22Rv1 (cell line): ENCODE results near the gene SLC25A15.

Experiments used
- ZFX ChIP-seq: fragments of 450-650 bp; IDR thresholded peaks from 2 replicates; pipeline ENCODE4 v1.6.1; 2017; ENCODE audit warnings: antibody characterized with exemption, borderline replicate concordance
- TF ChIP-seq, protein P1 (sequence below): fragments of 450-650 bp; IDR thresholded peaks from 2 replicates; pipeline ENCODE4 v1.5.1; 2017; ENCODE audit warnings: mild to moderate bottlenecking

DNA sequence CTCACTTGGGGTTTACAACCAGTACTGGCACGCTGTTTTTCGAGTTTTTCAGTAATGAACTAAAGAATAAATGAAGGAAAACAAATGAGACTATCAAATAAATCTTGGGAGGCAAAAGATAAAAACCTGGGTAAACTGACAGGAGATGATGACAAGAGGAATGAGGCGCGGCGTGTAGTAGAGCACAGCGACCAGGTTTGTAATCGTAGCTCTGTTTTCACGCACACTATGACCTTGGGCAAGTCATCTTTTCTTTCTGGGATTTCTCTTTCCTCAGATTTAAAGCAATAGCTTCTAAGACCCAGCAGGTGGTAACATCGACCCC is 18.8 kb upstream of the SLC25A15 start:
- TF ChIP-seq, protein P1, sequence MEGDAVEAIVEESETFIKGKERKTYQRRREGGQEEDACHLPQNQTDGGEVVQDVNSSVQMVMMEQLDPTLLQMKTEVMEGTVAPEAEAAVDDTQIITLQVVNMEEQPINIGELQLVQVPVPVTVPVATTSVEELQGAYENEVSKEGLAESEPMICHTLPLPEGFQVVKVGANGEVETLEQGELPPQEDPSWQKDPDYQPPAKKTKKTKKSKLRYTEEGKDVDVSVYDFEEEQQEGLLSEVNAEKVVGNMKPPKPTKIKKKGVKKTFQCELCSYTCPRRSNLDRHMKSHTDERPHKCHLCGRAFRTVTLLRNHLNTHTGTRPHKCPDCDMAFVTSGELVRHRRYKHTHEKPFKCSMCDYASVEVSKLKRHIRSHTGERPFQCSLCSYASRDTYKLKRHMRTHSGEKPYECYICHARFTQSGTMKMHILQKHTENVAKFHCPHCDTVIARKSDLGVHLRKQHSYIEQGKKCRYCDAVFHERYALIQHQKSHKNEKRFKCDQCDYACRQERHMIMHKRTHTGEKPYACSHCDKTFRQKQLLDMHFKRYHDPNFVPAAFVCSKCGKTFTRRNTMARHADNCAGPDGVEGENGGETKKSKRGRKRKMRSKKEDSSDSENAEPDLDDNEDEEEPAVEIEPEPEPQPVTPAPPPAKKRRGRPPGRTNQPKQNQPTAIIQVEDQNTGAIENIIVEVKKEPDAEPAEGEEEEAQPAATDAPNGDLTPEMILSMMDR, result no peak
- no peak for TF ChIP-seq ZFX
